ENCODE data around the gene ANKS1B. TPM values are rescaled to one million over a fixed set of nuclear protein-coding genes. Genes with fewer than 3 reads are reported as not detected.

The ANKS1B gene
- total RNA-seq, 2 experiments from 2014 or later: not detected

GRCh38 chr12:98922871-98923270 is 1061.9 kb downstream of the ANKS1B start:
- H3K4me3 Mint-ChIP-seq: no peak overlapping the region
- H3K9me3 Mint-ChIP-seq: no peaks in the 10 kb centered on the region
- peaks cover 16% of the 10 kb centered on the region for H3K27me3 Mint-ChIP-seq (ENCODE audit: low read depth)
- no peak for DNase-seq
- no peak overlapping the region for H3K27ac Mint-ChIP-seq
- no peaks in the 10 kb centered on the region for H3K36me3 Mint-ChIP-seq (ENCODE audit: low read depth)
- CTCF ChIA-PET: no interaction called here
- intact Hi-C loops (cut with micrococcal nuclease): no loop called here
- H3K4me1 Mint-ChIP-seq (ENCODE audit: low read depth): no peaks in the 10 kb centered on the region

- Mint-ChIP-seq H3K9me3 (peaks cover 1% of the 10 kb centered on the region), H3K27ac (no peak overlapping the region), H3K27me3 (ENCODE audit: low read depth) (peaks cover 6% of the 10 kb centered on the region), H3K36me3 (ENCODE audit: low read depth) (no peaks in the 10 kb centered on the region), H3K4me3 (no peak overlapping the region), H3K4me1 (ENCODE audit: low read depth) (no peaks in the 10 kb centered on the region)
- intact Hi-C loops (cut with micrococcal nuclease): no loop called here
- no peak for DNase-seq
- CTCF ChIA-PET: no interaction called here
Measured at GRCh38 chr12:98918176-98918863, 1066.4 kb downstream of the ANKS1B start.

GRCh38 chr12:98916106-98916505 is 1068.6 kb downstream of the ANKS1B start:
- CTCF ChIA-PET: no interaction called here

GRCh38 chr12:98912401-98912974 is 1072.2 kb downstream of the ANKS1B start:
- CTCF ChIA-PET: interaction anchor here (0.6 kb wide), 1 partner anchor 1488 kb away, joined by 3 read pairs; no protein-coding TSS in a partner anchor
- no peaks in the 10 kb centered on the region for H3K4me1 Mint-ChIP-seq (ENCODE audit: low read depth)
- no peak overlapping the region for H3K27ac Mint-ChIP-seq
- peaks cover 3% of the 10 kb centered on the region for H3K27me3 Mint-ChIP-seq (ENCODE audit: low read depth)
- peaks cover 1% of the 10 kb centered on the region for H3K9me3 Mint-ChIP-seq
- H3K4me3 Mint-ChIP-seq: no peak overlapping the region
- H3K36me3 Mint-ChIP-seq (ENCODE audit: low read depth): no peaks in the 10 kb centered on the region
- no peak for DNase-seq
- intact Hi-C loops (cut with micrococcal nuclease): no loop called here

More at GRCh38 chr12:98916106-98916505, 1068.6 kb downstream of the ANKS1B start:
- intact Hi-C loops (cut with micrococcal nuclease): no loop called here
- Mint-ChIP-seq H3K4me3 (no peak overlapping the region), H3K4me1 (ENCODE audit: low read depth) (no peaks in the 10 kb centered on the region), H3K9me3 (peaks cover 1% of the 10 kb centered on the region), H3K36me3 (ENCODE audit: low read depth) (no peaks in the 10 kb centered on the region), H3K27me3 (ENCODE audit: low read depth) (peaks cover 4% of the 10 kb centered on the region), H3K27ac (no peak overlapping the region)
- DNase-seq: no peak

- no peak overlapping the region for H3K4me3 Mint-ChIP-seq
- intact Hi-C loops (cut with micrococcal nuclease): no loop called here
- H3K9me3 Mint-ChIP-seq: peaks cover 1% of the 10 kb centered on the region
- no peaks in the 10 kb centered on the region for H3K36me3 Mint-ChIP-seq (ENCODE audit: low read depth)
- H3K27ac Mint-ChIP-seq: no peak overlapping the region
- CTCF ChIA-PET: interaction anchor here (0.5 to 0.7 kb wide), 2 partner anchors 338 to 349 kb away, joined by 3 read pairs; no protein-coding TSS in a partner anchor
- peaks cover 3% of the 10 kb centered on the region for H3K27me3 Mint-ChIP-seq (ENCODE audit: low read depth)
- no peak for DNase-seq
- H3K4me1 Mint-ChIP-seq (ENCODE audit: low read depth): no peaks in the 10 kb centered on the region
Measured at GRCh38 chr12:98911396-98911795, 1073.3 kb downstream of the ANKS1B start.

GRCh38 chr12:98909746-98910145 is 1075.0 kb downstream of the ANKS1B start:
- no peak overlapping the region for H3K4me3 Mint-ChIP-seq
- no peak for DNase-seq
- no peaks in the 10 kb centered on the region for H3K36me3 Mint-ChIP-seq (ENCODE audit: low read depth)
- no peaks in the 10 kb centered on the region for H3K9me3 Mint-ChIP-seq
- H3K4me1 Mint-ChIP-seq (ENCODE audit: low read depth): no peaks in the 10 kb centered on the region
- H3K27me3 Mint-ChIP-seq (ENCODE audit: low read depth): peaks cover 3% of the 10 kb centered on the region
- intact Hi-C loops (cut with micrococcal nuclease): no loop called here
- H3K27ac Mint-ChIP-seq: no peak overlapping the region
- CTCF ChIA-PET: no interaction called here

- Mint-ChIP-seq H3K9me3 (no peaks in the 10 kb centered on the region), H3K4me1 (ENCODE audit: low read depth) (no peaks in the 10 kb centered on the region), H3K27ac (no peak overlapping the region), H3K27me3 (ENCODE audit: low read depth) (peaks cover 3% of the 10 kb centered on the region), H3K36me3 (ENCODE audit: low read depth) (no peaks in the 10 kb centered on the region), H3K4me3 (no peak overlapping the region)
- DNase-seq: no peak
- intact Hi-C loops (cut with micrococcal nuclease): no loop called here
- CTCF ChIA-PET: no interaction called here
Measured at GRCh38 chr12:98908866-98909265, 1075.9 kb downstream of the ANKS1B start.

- DNase-seq: no peak
- no peak overlapping the region for H3K27ac Mint-ChIP-seq
- no peaks in the 10 kb centered on the region for H3K36me3 Mint-ChIP-seq (ENCODE audit: low read depth)
- no peaks in the 10 kb centered on the region for H3K4me1 Mint-ChIP-seq (ENCODE audit: low read depth)
- H3K4me3 Mint-ChIP-seq: no peak overlapping the region
- H3K27me3 Mint-ChIP-seq (ENCODE audit: low read depth): no peaks in the 10 kb centered on the region
- intact Hi-C loops (cut with micrococcal nuclease): no loop called here
- CTCF ChIA-PET: interaction anchor here (0.6 kb wide), 1 partner anchor 112 kb away, joined by 3 read pairs; no protein-coding TSS in a partner anchor
- H3K9me3 Mint-ChIP-seq: no peaks in the 10 kb centered on the region
Measured at GRCh38 chr12:98903875-98904274, 1080.9 kb downstream of the ANKS1B start.

- Mint-ChIP-seq H3K27me3 (ENCODE audit: low read depth) (peaks cover 17% of the 10 kb centered on the region), H3K4me3 (no peak overlapping the region), H3K36me3 (ENCODE audit: low read depth) (no peaks in the 10 kb centered on the region), H3K27ac (no peak overlapping the region), H3K4me1 (ENCODE audit: low read depth) (no peaks in the 10 kb centered on the region), H3K9me3 (no peaks in the 10 kb centered on the region)
- DNase-seq: no peak
- intact Hi-C loops (cut with micrococcal nuclease): no loop called here
- CTCF ChIA-PET: interaction anchor here (2.0 kb wide), 1 partner anchor 54 kb away, joined by 4 read pairs; no protein-coding TSS in a partner anchor
Measured at GRCh38 chr12:98901189-98901588, 1083.5 kb downstream of the ANKS1B start.

- intact Hi-C loops (cut with micrococcal nuclease): no loop called here
- Mint-ChIP-seq H3K27ac (no peak overlapping the region), H3K4me3 (no peak overlapping the region), H3K4me1 (ENCODE audit: low read depth) (no peaks in the 10 kb centered on the region), H3K36me3 (ENCODE audit: low read depth) (no peaks in the 10 kb centered on the region), H3K9me3 (no peaks in the 10 kb centered on the region), H3K27me3 (ENCODE audit: low read depth) (peaks cover 45% of the 10 kb centered on the region)
- DNase-seq: no peak
- CTCF ChIA-PET: interaction anchor here (1.2 kb wide), 1 partner anchor 176 kb away, joined by 3 read pairs; no protein-coding TSS in a partner anchor
Measured at GRCh38 chr12:98896938-98897337, 1087.8 kb downstream of the ANKS1B start.

- CTCF ChIA-PET: no interaction called here
Measured at GRCh38 chr12:98895086-98895651, 1089.6 kb downstream of the ANKS1B start.

GRCh38 chr12:98894412-98895085 is 1090.2 kb downstream of the ANKS1B start:
- H3K36me3 Mint-ChIP-seq (ENCODE audit: low read depth): no peaks in the 10 kb centered on the region
- CTCF ChIA-PET: no interaction called here
- DNase-seq: no peak

More at GRCh38 chr12:98895086-98895651, 1089.6 kb downstream of the ANKS1B start:
- DNase-seq: no peak
- H3K27ac Mint-ChIP-seq: no peak overlapping the region
- no peaks in the 10 kb centered on the region for H3K4me1 Mint-ChIP-seq (ENCODE audit: low read depth)
- no peaks in the 10 kb centered on the region for H3K36me3 Mint-ChIP-seq (ENCODE audit: low read depth)
- no peaks in the 10 kb centered on the region for H3K9me3 Mint-ChIP-seq
- intact Hi-C loops (cut with micrococcal nuclease): no loop called here
- peaks cover 52% of the 10 kb centered on the region for H3K27me3 Mint-ChIP-seq (ENCODE audit: low read depth)
- H3K4me3 Mint-ChIP-seq: no peak overlapping the region

More at GRCh38 chr12:98894412-98895085, 1090.2 kb downstream of the ANKS1B start:
- no peak overlapping the region for H3K4me3 Mint-ChIP-seq
- no peak overlapping the region for H3K27ac Mint-ChIP-seq
- H3K4me1 Mint-ChIP-seq (ENCODE audit: low read depth): no peaks in the 10 kb centered on the region
- intact Hi-C loops (cut with micrococcal nuclease): no loop called here
- H3K27me3 Mint-ChIP-seq (ENCODE audit: low read depth): peaks cover 57% of the 10 kb centered on the region
- H3K9me3 Mint-ChIP-seq: no peaks in the 10 kb centered on the region

All from activated naive CD4-positive, alpha-beta T cell treated with anti-CD3 and anti-CD28 coated beads for 36 hours (primary cell).